Endothelial cell of umbilical vein (primary cell): ENCODE results near the gene CTNND1. TPM values are rescaled to one million over a fixed set of nuclear protein-coding genes. Genes with fewer than 3 reads are reported as not detected.
A peak's percentile ranks its signal among the peaks of the same experiment; 100 is the strongest.

Source experiments
- BruUV-seq: library from RNA; stranded (reverse); fragments of 400-500 nt; replicated peaks from 2 replicates; lab custom pipeline; 2021; lab: Mats Ljungman, UMichigan
- CTCF ChIA-PET: fragments of 300-600, 350-600 bp; sonication (Branson Sonifier 250); formaldehyde crosslinking; loops from one replicate; lab custom pipeline; 2021; ENCODE audit warnings: antibody characterized with exemption, inconsistent platforms; lab: Charles Lee
- POLR2A ChIA-PET: fragments of 300-600, 350-600 bp; sonication (Branson Sonifier 250); formaldehyde crosslinking; loops from one replicate; lab custom pipeline; 2021; ENCODE audit warnings: antibody characterized with exemption, inconsistent platforms; lab: Charles Lee
- DNase-seq: peaks from one replicate; pipeline ENCODE4 v3.0.0-alpha.2; 2011; ENCODE audit warnings: low read depth, low spot score
- FAIRE-seq: peaks from 2 replicates; lab custom pipeline; 2011; peaks lifted over from hg19 to GRCh38; lab: Jason Lieb, UNC
- H2AFZ ChIP-seq: 2 replicates; pipeline ENCODE4 v1.6.0; 2012; ENCODE audit warnings: low read depth, low read length, control low read depth, inconsistent platforms
- H3K27ac ChIP-seq: 2 replicates; pipeline ENCODE4 v1.5.1; 2011; ENCODE audit warnings: low read depth, mild to moderate bottlenecking, control low read depth, low read length, moderate library complexity; ENCODE audit not compliant: insufficient read depth
- H3K27me3 ChIP-seq, 2 experiments: 2 replicates each; pipeline versions ENCODE4 v1.6.0 to v1.6.1; 2011; ENCODE audit warnings: low read length in 2 of 2, mixed read lengths in 1 of 2; ENCODE audit not compliant: control insufficient read depth in 2 of 2, insufficient read depth in 2 of 2
- H3K36me3 ChIP-seq, 2 experiments: 2 replicates in 1 of 2; 3 replicates in 1 of 2; pipeline ENCODE4 v1.5.1; 2011; ENCODE audit warnings: low read length in 2 of 2, mild to moderate bottlenecking in 1 of 2, moderate library complexity in 1 of 2; ENCODE audit not compliant: control insufficient read depth in 2 of 2, insufficient read depth in 2 of 2; ENCODE audit errors: extremely low read depth in 1 of 2
- H3K4me1 ChIP-seq: 3 replicates; pipeline ENCODE4 v1.5.1; 2011; ENCODE audit warnings: mild to moderate bottlenecking, low read length; ENCODE audit not compliant: control insufficient read depth, insufficient read depth; ENCODE audit errors: extremely low read depth
- H3K4me2 ChIP-seq: 2 replicates; pipeline ENCODE4 v1.6.1; 2011; ENCODE audit warnings: low read length, control low read depth, mixed read lengths; ENCODE audit not compliant: insufficient read depth
- H3K4me3 ChIP-seq, 3 experiments: fragments of 200-600 bp in 1 of 3; sonication (generic), shearing (Covaris generic) in 1 of 3; replicated peaks in 1 of 3; 2 replicates each; pipeline ENCODE4 v1.5.1; 2011 to 2016; ENCODE audit warnings: control low read depth in 3 of 3, low read length in 3 of 3, mild to moderate bottlenecking in 2 of 3, inconsistent platforms in 1 of 3, low read depth in 1 of 3, moderate library complexity in 1 of 3; ENCODE audit not compliant: insufficient read depth in 1 of 3
- H3K79me2 ChIP-seq: 2 replicates; pipeline ENCODE4 v1.6.0; 2012; ENCODE audit warnings: low read length, inconsistent platforms; ENCODE audit not compliant: control insufficient read depth, insufficient read depth
- H3K9ac ChIP-seq: replicated peaks from 2 replicates; pipeline ENCODE3; 2011; ENCODE audit warnings: low read length, control low read depth; ENCODE audit not compliant: insufficient read depth; ENCODE audit errors: extremely low read depth
- H3K9me1 ChIP-seq: replicated peaks from 3 replicates; pipeline ENCODE4 v1.6.0; 2011; ENCODE audit warnings: mild to moderate bottlenecking, low read length; ENCODE audit not compliant: control insufficient read depth, insufficient read depth; ENCODE audit errors: extremely low read depth
- H3K9me3 ChIP-seq: replicated peaks from 2 replicates; pipeline ENCODE4 v1.5.1; 2012; ENCODE audit warnings: low read length, inconsistent platforms; ENCODE audit not compliant: control insufficient read depth, insufficient read depth
- H4K20me1 ChIP-seq: replicated peaks from 2 replicates; pipeline ENCODE3; 2011; ENCODE audit warnings: mild to moderate bottlenecking, low read length; ENCODE audit not compliant: control insufficient read depth, insufficient read depth; ENCODE audit errors: extremely low read depth
- EZH2 ChIP-seq: IDR thresholded peaks from 2 replicates; pipeline ENCODE4 v1.6.1; 2012; ENCODE audit warnings: borderline replicate concordance, low read depth, mild to moderate bottlenecking, moderate library complexity, low read length, inconsistent platforms; ENCODE audit not compliant: severe bottlenecking
- FOS ChIP-seq: IDR thresholded peaks from 2 replicates; pipeline ENCODE4 v1.6.1; 2011; ENCODE audit warnings: mild to moderate bottlenecking, low read length, moderate library complexity, borderline replicate concordance; ENCODE audit not compliant: insufficient read depth
- GATA2 ChIP-seq: IDR thresholded peaks from 2 replicates; pipeline ENCODE4 v1.7.0; 2011; ENCODE audit warnings: low read depth, mild to moderate bottlenecking, moderate library complexity, mixed read lengths, low read length; ENCODE audit not compliant: insufficient read length, insufficient read depth
- JUN ChIP-seq: IDR thresholded peaks from 2 replicates; pipeline ENCODE4 v1.6.1; 2011; ENCODE audit warnings: borderline replicate concordance, low read depth; ENCODE audit not compliant: insufficient read length, insufficient read depth
- MYC ChIP-seq: IDR thresholded peaks from one replicate; pipeline ENCODE4 v1.6.1; 2011; ENCODE audit warnings: mild to moderate bottlenecking, low read depth, low read length
- POLR2A ChIP-seq: IDR thresholded peaks from 2 replicates; pipeline ENCODE4 v1.6.1; 2012; ENCODE audit warnings: low read depth, mild to moderate bottlenecking, control low read depth, low read length
- POLR2AphosphoS5 ChIP-seq: IDR thresholded peaks from 2 replicates; pipeline ENCODE4 v1.6.1; 2012; ENCODE audit warnings: low read depth, mild to moderate bottlenecking, control low read depth, low read length, moderate library complexity; ENCODE audit not compliant: insufficient read depth
- dilution Hi-C: fragments of 300-500 bp; cut with MboI; formaldehyde crosslinking; loops from one replicate; pipeline ENCODE4 v1.15.0; 2019; ENCODE audit warnings: low sequenced_read_pairs; ENCODE audit not compliant: extremely low pct_ligation_motif_present
- intact Hi-C: fragments of 100-400 bp; cut with micrococcal nuclease; formaldehyde crosslinking; loops from one replicate; pipeline ENCODE4 v1.10.0; 2022
- polyA plus RNA-seq, 4 experiments: library from polyadenylated mRNA; depleted of rRNA in 3 of 4; stranded (reverse) in 3 of 4; unstranded in 1 of 4; fragments of >200 nt; gene quantifications; 2 replicates each; pipeline versions ENCODE4 v1.2.1 to v1.2.3, GENCODE V29; 2011 to 2012; ENCODE audit warnings: missing spikeins in 1 of 4
- total RNA-seq: library from RNA; stranded (reverse); gene quantifications from 2 replicates; pipeline ENCODE4 v1.2.3, GENCODE V29; 2021
- TF ChIP-seq, protein P1 (sequence below), 2 donors: IDR thresholded peaks; 1 replicate in 1 of 2; 2 replicates in 1 of 2; pipeline ENCODE4 v1.5.1; 2011; ENCODE audit warnings: low read length in 2 of 2, mild to moderate bottlenecking in 2 of 2, moderate library complexity in 2 of 2, control low read depth in 1 of 2, inconsistent platforms in 1 of 2, low read depth in 1 of 2; ENCODE audit not compliant: insufficient read depth in 1 of 2; ENCODE audit errors: extremely low read depth in 1 of 2
- TF ChIP-seq, protein P2 (sequence below): IDR thresholded peaks from 2 replicates; pipeline ENCODE4 v1.6.1; 2011; ENCODE audit not compliant: insufficient read depth, insufficient read length

Gene CTNND1
- total and polyA plus RNA-seq, 2 donors (not counting 3 experiments of a cell fraction or from before 2014, with no cell fraction given), result 152 to 268 TPM

DNA sequence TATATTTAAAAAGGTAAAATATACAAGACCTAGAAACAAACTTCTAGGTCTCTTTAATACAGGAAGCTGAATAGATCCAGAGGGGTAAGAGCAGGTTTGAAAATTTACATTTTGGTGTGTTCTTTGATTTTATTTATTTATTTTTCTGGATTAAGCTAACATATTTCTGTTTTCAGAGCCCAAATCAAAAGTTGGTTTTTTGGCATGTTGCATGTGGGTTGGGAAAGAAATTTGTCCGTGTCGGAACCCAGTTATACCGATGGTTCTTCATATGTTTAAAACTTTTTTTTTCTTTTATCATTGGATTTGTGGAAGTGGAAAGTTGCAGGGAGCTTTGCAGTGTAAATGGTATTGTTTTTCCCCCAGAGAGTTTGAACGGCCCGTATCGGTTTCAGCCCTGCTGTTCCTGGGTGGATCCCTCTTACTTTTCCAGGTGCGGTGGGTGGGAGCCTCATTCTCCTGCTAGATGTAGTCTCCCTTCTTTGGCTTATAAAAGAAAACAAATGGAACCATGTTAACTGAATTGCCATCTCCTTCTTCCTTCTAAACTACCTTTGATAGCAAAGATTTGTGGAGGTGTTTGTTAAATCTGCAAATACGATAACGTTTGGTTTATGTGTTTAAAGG, 746 bp downstream of the CTNND1 start:
- Histone ChIP-seq H3K27me3 (no peaks in the 10 kb centered on the region), H3K36me3 (no peaks in the 10 kb centered on the region), H3K4me1 (peaks cover 26% of the 10 kb centered on the region), H4K20me1 (peaks cover 9% of the 10 kb centered on the region), H3K9me1 (no peaks in the 10 kb centered on the region), H3K4me2 (peak overlapping the region; percentile 100), H3K27ac (peak overlapping the region; percentile 89), H3K79me2 (peaks cover 57% of the 10 kb centered on the region), H2AFZ (no peak overlapping the region), H3K4me3 (peak overlapping the region; percentile 68 to 98 (median 83)), H3K9ac (peak overlapping the region; percentile 96), H3K9me3 (no peaks in the 10 kb centered on the region)
- FAIRE-seq (peak; percentile 15), DNase-seq (no peak)
- ChIA-PET CTCF (interaction anchor here (0.8 to 13.5 kb wide), 7 partner anchors 9 to 524 kb away, joined by 3 to 375 read pairs (median 9); partner anchors contain the start of gene BTBD18), POLR2A (interaction anchor here (0.6 to 5.7 kb wide), 6 partner anchors 10 to 71 kb away, joined by 3 to 39 read pairs (median 7); no protein-coding TSS in a partner anchor)
- TF ChIP-seq POLR2AphosphoS5 (no peak), FOS (no peak), EZH2 (no peak), POLR2A (no peak), JUN (no peak), MYC (no peak), GATA2 (no peak)
- TF ChIP-seq, protein P1, sequence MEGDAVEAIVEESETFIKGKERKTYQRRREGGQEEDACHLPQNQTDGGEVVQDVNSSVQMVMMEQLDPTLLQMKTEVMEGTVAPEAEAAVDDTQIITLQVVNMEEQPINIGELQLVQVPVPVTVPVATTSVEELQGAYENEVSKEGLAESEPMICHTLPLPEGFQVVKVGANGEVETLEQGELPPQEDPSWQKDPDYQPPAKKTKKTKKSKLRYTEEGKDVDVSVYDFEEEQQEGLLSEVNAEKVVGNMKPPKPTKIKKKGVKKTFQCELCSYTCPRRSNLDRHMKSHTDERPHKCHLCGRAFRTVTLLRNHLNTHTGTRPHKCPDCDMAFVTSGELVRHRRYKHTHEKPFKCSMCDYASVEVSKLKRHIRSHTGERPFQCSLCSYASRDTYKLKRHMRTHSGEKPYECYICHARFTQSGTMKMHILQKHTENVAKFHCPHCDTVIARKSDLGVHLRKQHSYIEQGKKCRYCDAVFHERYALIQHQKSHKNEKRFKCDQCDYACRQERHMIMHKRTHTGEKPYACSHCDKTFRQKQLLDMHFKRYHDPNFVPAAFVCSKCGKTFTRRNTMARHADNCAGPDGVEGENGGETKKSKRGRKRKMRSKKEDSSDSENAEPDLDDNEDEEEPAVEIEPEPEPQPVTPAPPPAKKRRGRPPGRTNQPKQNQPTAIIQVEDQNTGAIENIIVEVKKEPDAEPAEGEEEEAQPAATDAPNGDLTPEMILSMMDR (IDR thresholded peaks at IDR 0.05; ENCODE audit: extremely low read depth in 1 of 2, insufficient read depth in 1 of 2, low read depth in 1 of 2, low read length in 2 of 2), result no peak
- TF ChIP-seq, protein P2, sequence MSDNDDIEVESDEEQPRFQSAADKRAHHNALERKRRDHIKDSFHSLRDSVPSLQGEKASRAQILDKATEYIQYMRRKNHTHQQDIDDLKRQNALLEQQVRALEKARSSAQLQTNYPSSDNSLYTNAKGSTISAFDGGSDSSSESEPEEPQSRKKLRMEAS, result no peak
- dilution Hi-C loops, result no loop called here
- BruUV-seq, result TSS peak; percentile 63
- intact Hi-C loops, result loop anchor here (2.0 to 5.0 kb wide), 2 partner anchors 22 to 240 kb away; partner anchors contain the start of gene SELENOH
